ENCODE data around the gene PLEKHH2.

DNA sequence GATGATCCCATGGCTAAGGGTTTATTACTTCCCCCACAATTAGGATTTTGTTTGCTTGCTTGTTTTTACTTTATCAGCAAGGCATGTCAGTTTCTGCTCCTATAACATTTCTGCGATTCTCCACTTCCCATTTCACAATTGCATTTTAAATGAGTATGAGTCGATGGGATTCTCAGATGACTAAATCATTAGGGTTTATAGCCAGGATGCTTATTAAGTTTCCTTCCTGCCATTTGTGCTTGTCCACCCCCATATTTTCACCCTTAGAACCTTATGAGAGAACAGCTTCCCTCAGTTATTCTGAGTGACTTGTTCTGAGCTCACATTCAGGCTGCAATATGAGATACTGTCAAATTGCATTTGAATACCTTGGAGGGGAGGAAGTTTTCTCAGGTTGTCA lies 77.1 kb downstream of the PLEKHH2 start:
- TF ChIP-seq RCOR1 (IDR thresholded peaks at IDR 0.05; ENCODE audit: low read length) (no peak), CTCF (IDR thresholded peaks at IDR 0.05) (no peak), USF2 (IDR thresholded peaks at IDR 0.05; ENCODE audit: borderline replicate concordance, low read depth, low read length) (no peak), TAF1 (IDR thresholded peaks at IDR 0.05; ENCODE audit: borderline replicate concordance, low read depth, low read length) (no peak), RFX5 (IDR thresholded peaks at IDR 0.05; ENCODE audit: low read length) (no peak), GABPA (IDR thresholded peaks at IDR 0.05; ENCODE audit: low read depth) (no peak), EP300 (IDR thresholded peaks at IDR 0.05; ENCODE audit: borderline replicate concordance in 1 of 2, low read depth in 1 of 2, low read length in 1 of 2) (no peak), EZH2phosphoT487 (IDR thresholded peaks at IDR 0.05; ENCODE audit: borderline replicate concordance, low read depth) (no peak), YY1 (IDR thresholded peaks at IDR 0.05; ENCODE audit: low read depth) (no peak)
